ENCODE results near the gene LEKR1. TPM values are rescaled to one million over a fixed set of nuclear protein-coding genes. Genes with fewer than 3 reads are reported as not detected.
A peak's percentile ranks its signal among the peaks of the same experiment; 100 is the strongest.

Gene LEKR1
- total RNA-seq, 2 donors from 2014 or later = 0.91 to 0.93 TPM

- no peak overlapping the region for H3K4me3 Mint-ChIP-seq
- peaks cover 23% of the 10 kb centered on the region for H3K4me1 Mint-ChIP-seq
- no peaks in the 10 kb centered on the region for H3K36me3 Mint-ChIP-seq (ENCODE audit: low read depth)
- H3K27me3 Mint-ChIP-seq = no peaks in the 10 kb centered on the region
- H3K9me3 Mint-ChIP-seq = no peaks in the 10 kb centered on the region
- H3K27ac Mint-ChIP-seq = no peak overlapping the region
- ATAC-seq (replicated peaks) = peak; percentile 62
Measured at GRCh38 chr3:157067114-157067513, 241.0 kb downstream of the LEKR1 start.

GRCh38 chr3:157069406-157069805 is 243.3 kb downstream of the LEKR1 start:
- no peaks in the 10 kb centered on the region for H3K9me3 Mint-ChIP-seq
- H3K4me3 Mint-ChIP-seq = no peak overlapping the region
- no peak for ATAC-seq (replicated peaks)
- H3K27me3 Mint-ChIP-seq = no peaks in the 10 kb centered on the region
- peaks cover 23% of the 10 kb centered on the region for H3K4me1 Mint-ChIP-seq
- no peak overlapping the region for H3K27ac Mint-ChIP-seq
- no peaks in the 10 kb centered on the region for H3K36me3 Mint-ChIP-seq (ENCODE audit: low read depth)

GRCh38 chr3:157069846-157070677 is 243.9 kb downstream of the LEKR1 start:
- Mint-ChIP-seq H3K4me1 (peaks cover 25% of the 10 kb centered on the region), H3K9me3 (no peaks in the 10 kb centered on the region), H3K4me3 (no peak overlapping the region), H3K27me3 (no peaks in the 10 kb centered on the region), H3K27ac (no peak overlapping the region), H3K36me3 (ENCODE audit: low read depth) (no peaks in the 10 kb centered on the region)
- no peak for ATAC-seq (replicated peaks)

GRCh38 chr3:157070678-157070999 is 244.5 kb downstream of the LEKR1 start:
- no peaks in the 10 kb centered on the region for H3K27me3 Mint-ChIP-seq
- H3K27ac Mint-ChIP-seq = no peak overlapping the region
- no peak for ATAC-seq (replicated peaks)
- no peaks in the 10 kb centered on the region for H3K9me3 Mint-ChIP-seq
- no peak overlapping the region for H3K4me3 Mint-ChIP-seq
- peaks cover 31% of the 10 kb centered on the region for H3K4me1 Mint-ChIP-seq
- H3K36me3 Mint-ChIP-seq (ENCODE audit: low read depth) = no peaks in the 10 kb centered on the region

- Mint-ChIP-seq H3K27me3 (no peaks in the 10 kb centered on the region), H3K27ac (peak overlapping the region; percentile 46)
- ATAC-seq (replicated peaks) = no peak
Measured at GRCh38 chr3:157071744-157072525, 245.8 kb downstream of the LEKR1 start.

GRCh38 chr3:157073810-157074209 is 247.7 kb downstream of the LEKR1 start:
- peaks cover 20% of the 10 kb centered on the region for H3K4me1 Mint-ChIP-seq
- no peak for ATAC-seq (replicated peaks)
- no peak overlapping the region for H3K4me3 Mint-ChIP-seq
- H3K9me3 Mint-ChIP-seq = no peaks in the 10 kb centered on the region
- H3K36me3 Mint-ChIP-seq (ENCODE audit: low read depth) = no peaks in the 10 kb centered on the region
- no peak overlapping the region for H3K27ac Mint-ChIP-seq
- no peaks in the 10 kb centered on the region for H3K27me3 Mint-ChIP-seq

More at GRCh38 chr3:157071744-157072525, 245.8 kb downstream of the LEKR1 start:
- Mint-ChIP-seq H3K9me3 (no peaks in the 10 kb centered on the region), H3K36me3 (ENCODE audit: low read depth) (no peaks in the 10 kb centered on the region), H3K4me1 (peaks cover 30% of the 10 kb centered on the region), H3K4me3 (no peak overlapping the region)

- no peaks in the 10 kb centered on the region for H3K36me3 Mint-ChIP-seq (ENCODE audit: low read depth)
- peaks cover 21% of the 10 kb centered on the region for H3K4me1 Mint-ChIP-seq
- no peaks in the 10 kb centered on the region for H3K27me3 Mint-ChIP-seq
- H3K9me3 Mint-ChIP-seq = no peaks in the 10 kb centered on the region
- no peak overlapping the region for H3K27ac Mint-ChIP-seq
- no peak for ATAC-seq (replicated peaks)
- no peak overlapping the region for H3K4me3 Mint-ChIP-seq
Measured at GRCh38 chr3:157074490-157074889, 248.3 kb downstream of the LEKR1 start.

GRCh38 chr3:157074981-157075380 is 248.8 kb downstream of the LEKR1 start:
- Mint-ChIP-seq H3K27me3 (no peaks in the 10 kb centered on the region), H3K9me3 (no peaks in the 10 kb centered on the region), H3K36me3 (ENCODE audit: low read depth) (no peaks in the 10 kb centered on the region), H3K4me1 (peaks cover 21% of the 10 kb centered on the region), H3K4me3 (no peak overlapping the region), H3K27ac (peak overlapping the region; percentile 25)
- ATAC-seq (replicated peaks) = no peak

- no peaks in the 10 kb centered on the region for H3K36me3 Mint-ChIP-seq (ENCODE audit: low read depth)
- H3K4me1 Mint-ChIP-seq = peaks cover 21% of the 10 kb centered on the region
- H3K4me3 Mint-ChIP-seq = peak overlapping the region; percentile 4
- H3K27me3 Mint-ChIP-seq = no peaks in the 10 kb centered on the region
- ATAC-seq (replicated peaks) = peak; percentile 73
- H3K27ac Mint-ChIP-seq = peak overlapping the region; percentile 25
- H3K9me3 Mint-ChIP-seq = no peaks in the 10 kb centered on the region
Measured at GRCh38 chr3:157075693-157076420, 249.7 kb downstream of the LEKR1 start.

- Mint-ChIP-seq H3K9me3 (no peaks in the 10 kb centered on the region), H3K4me1 (peaks cover 34% of the 10 kb centered on the region), H3K4me3 (no peak overlapping the region), H3K27me3 (no peaks in the 10 kb centered on the region), H3K36me3 (ENCODE audit: low read depth) (no peaks in the 10 kb centered on the region), H3K27ac (peak overlapping the region; percentile 73)
- ATAC-seq (replicated peaks) = no peak
Measured at GRCh38 chr3:157077565-157077991, 251.4 kb downstream of the LEKR1 start.

- H3K36me3 Mint-ChIP-seq (ENCODE audit: low read depth) = no peaks in the 10 kb centered on the region
- peak overlapping the region; percentile 73 for H3K27ac Mint-ChIP-seq
- H3K9me3 Mint-ChIP-seq = no peaks in the 10 kb centered on the region
- peak; percentile 10 for ATAC-seq (replicated peaks)
- no peak overlapping the region for H3K4me3 Mint-ChIP-seq
- no peaks in the 10 kb centered on the region for H3K27me3 Mint-ChIP-seq
- peaks cover 39% of the 10 kb centered on the region for H3K4me1 Mint-ChIP-seq
Measured at GRCh38 chr3:157078131-157078810, 252.1 kb downstream of the LEKR1 start.

GRCh38 chr3:157078811-157079185 is 252.6 kb downstream of the LEKR1 start:
- Mint-ChIP-seq H3K36me3 (ENCODE audit: low read depth) (no peaks in the 10 kb centered on the region), H3K27me3 (no peaks in the 10 kb centered on the region), H3K9me3 (no peaks in the 10 kb centered on the region), H3K27ac (peak overlapping the region; percentile 73), H3K4me1 (peaks cover 39% of the 10 kb centered on the region), H3K4me3 (no peak overlapping the region)
- ATAC-seq (replicated peaks) = no peak

- no peaks in the 10 kb centered on the region for H3K36me3 Mint-ChIP-seq (ENCODE audit: low read depth)
- H3K9me3 Mint-ChIP-seq = no peaks in the 10 kb centered on the region
- ATAC-seq (replicated peaks) = no peak
- H3K4me1 Mint-ChIP-seq = peaks cover 39% of the 10 kb centered on the region
- no peak overlapping the region for H3K4me3 Mint-ChIP-seq
- peak overlapping the region; percentile 74 for H3K27ac Mint-ChIP-seq
- no peaks in the 10 kb centered on the region for H3K27me3 Mint-ChIP-seq
Measured at GRCh38 chr3:157079676-157080369, 253.7 kb downstream of the LEKR1 start.
